T-cell (primary cell): ENCODE results near the gene TNRC6A. TPM values are rescaled to one million over a fixed set of nuclear protein-coding genes. Genes with fewer than 3 reads are reported as not detected.
"Not testable (repeated sequence)": the region's sequence is repeated elsewhere in the genome, so short reads cannot be mapped to it uniquely, and the experiment has no call there.

Experiments used
- ATAC-seq, 4 experiments: fragments of 200-7000 bp in 3 of 4; fragments of 150-1000 bp in 1 of 4; cut with Tn5 transposase; replicated peaks in 1 of 4; 1 replicate in 3 of 4; 2 replicates in 1 of 4; pipeline ENCODE4 v1.10.0; 2021; ENCODE audit warnings: moderate library complexity in 3 of 4, mild to moderate bottlenecking in 2 of 4, moderate number of reproducible peaks in 1 of 4
- CTCF ChIA-PET, 2 donors: fragments of 300-600 bp; sonication (Branson Sonifier 250); formaldehyde crosslinking; loops; one replicate each; lab custom pipeline; 2022; ENCODE audit warnings: antibody characterized with exemption in 2 of 2; lab: Charles Lee
- POLR2A ChIA-PET, 2 donors: fragments of 300-600 bp; sonication (Branson Sonifier 250); formaldehyde crosslinking; loops; one replicate each; lab custom pipeline; 2022; ENCODE audit warnings: antibody characterized with exemption in 2 of 2; lab: Charles Lee
- DNase-seq, 35 experiments: peaks; one replicate each; pipeline versions ENCODE4 v3.0.0 to v3.0.0-alpha.2; 2013 to 2023
- H3K27ac ChIP-seq: one replicate; pipeline ENCODE4 v1.5.1; 2013; ENCODE audit warnings: low read length
- H3K27me3 ChIP-seq, 2 experiments: replicated peaks in 1 of 2; 1 replicate in 1 of 2; 2 replicates in 1 of 2; pipeline versions ENCODE4 v1.6.1 to v1.7.0; 2013; ENCODE audit warnings: low read length in 1 of 2, mixed read lengths in 1 of 2; ENCODE audit not compliant: control insufficient read depth in 2 of 2, insufficient read depth in 2 of 2; ENCODE audit errors: extremely low read depth in 1 of 2
- H3K36me3 ChIP-seq, 2 donors: 1 replicate in 1 of 2; 2 replicates in 1 of 2; pipeline versions ENCODE4 v1.6.1 to v1.7.0; 2013; ENCODE audit warnings: low read length in 1 of 2; ENCODE audit not compliant: control insufficient read depth in 2 of 2, insufficient read depth in 1 of 2; ENCODE audit errors: extremely low read depth in 1 of 2
- H3K4me1 ChIP-seq, 2 experiments: 1 replicate in 1 of 2; 2 replicates in 1 of 2; pipeline versions ENCODE4 v1.6.1 to v1.7.0; 2013; ENCODE audit warnings: low read length in 2 of 2, mixed read lengths in 1 of 2; ENCODE audit not compliant: insufficient read depth in 2 of 2, control insufficient read depth in 1 of 2; ENCODE audit errors: extremely low read depth in 1 of 2
- H3K4me3 ChIP-seq, 2 donors: 1 replicate in 1 of 2; 2 replicates in 1 of 2; pipeline versions ENCODE4 v1.5.1 to v1.7.0; 2013; ENCODE audit warnings: mild to moderate bottlenecking in 2 of 2, low read length in 1 of 2, moderate library complexity in 1 of 2; ENCODE audit not compliant: control insufficient read depth in 1 of 2; ENCODE audit errors: extremely low read depth in 1 of 2
- H3K9me3 ChIP-seq: 2 replicates; pipeline ENCODE4 v1.7.0; 2013
- H3K27ac Mint-ChIP-seq, 2 donors: one replicate each; pipeline ENCODE4 v1.8.0; 2020 to 2021; ENCODE audit warnings: mild to moderate bottlenecking in 2 of 2, mixed read lengths in 2 of 2
- H3K27me3 Mint-ChIP-seq, 2 donors: one replicate each; pipeline ENCODE4 v1.8.0; 2021 to 2022; ENCODE audit warnings: mixed read lengths in 2 of 2
- H3K36me3 Mint-ChIP-seq: one replicate; pipeline ENCODE4 v1.8.0; 2021; ENCODE audit warnings: mixed read lengths
- H3K4me1 Mint-ChIP-seq, 3 donors: one replicate each; pipeline ENCODE4 v1.8.0; 2020 to 2022; ENCODE audit warnings: mixed read lengths in 3 of 3, mild to moderate bottlenecking in 1 of 3
- H3K4me3 Mint-ChIP-seq, 3 donors: one replicate each; pipeline ENCODE4 v1.8.0; 2020 to 2022; ENCODE audit warnings: mild to moderate bottlenecking in 3 of 3, mixed read lengths in 3 of 3, moderate library complexity in 3 of 3
- H3K9me3 Mint-ChIP-seq, 3 donors: one replicate each; pipeline ENCODE4 v1.8.0; 2020 to 2022; ENCODE audit warnings: mixed read lengths in 3 of 3
- WGBS: methylation state at CpG from one replicate; pipeline ENCODE4 v1.1.5; 2013; ENCODE audit warnings: missing lambda C conversion rate; ENCODE audit not compliant: insufficient coverage; 5-methylcytosine and 5-hydroxymethylcytosine counted together
- total RNA-seq, 35 experiments: library from RNA in 6 of 35; stranded (reverse) in 6 of 35; fragments of 120-200 nt in 1 of 35; gene quantifications; one replicate each; pipeline versions ENCODE4 v1.2.1 to v1.2.4 and lab custom pipeline; 2013 to 2026

TNRC6A gene
- total RNA-seq, 5 donors from 2014 or later (not counting 1 experiment from before 2014, with no cell fraction given): 74.7 to 79.4 (median 77.9) TPM

DNA sequence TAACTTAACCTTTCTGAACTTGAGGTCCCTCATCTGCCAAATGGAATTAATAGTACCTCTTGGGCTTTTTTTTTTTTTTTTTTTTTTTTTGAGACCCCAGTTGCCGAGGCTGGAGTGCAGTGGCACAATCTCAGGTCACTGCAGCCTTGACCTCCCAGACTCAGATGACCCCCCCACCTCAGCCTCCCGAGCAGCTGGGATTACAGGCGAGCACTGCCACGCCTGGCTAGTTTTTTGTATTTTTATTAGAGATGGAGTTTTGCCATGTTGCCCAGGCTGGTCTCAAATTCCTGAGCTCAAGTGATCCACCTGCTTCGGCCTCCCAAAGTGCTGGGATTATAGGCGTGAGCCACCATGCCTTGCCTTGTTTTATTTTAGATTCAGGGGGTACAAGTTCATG is 83.4 kb downstream of the TNRC6A start:
- H3K27me3 ChIP-seq, H3K27ac ChIP-seq, H3K27ac Mint-ChIP-seq, H3K9me3 ChIP-seq, H3K9me3 Mint-ChIP-seq, CTCF ChIA-PET, ATAC-seq, H3K4me1 ChIP-seq, H3K4me3 ChIP-seq, H3K4me1 Mint-ChIP-seq, H3K27me3 Mint-ChIP-seq, H3K4me3 Mint-ChIP-seq, DNase-seq: not testable (repeated sequence)
- POLR2A ChIA-PET: interaction anchor here (0.6 to 0.7 kb wide), 3 partner anchors 38 to 429 kb away, joined by 4 to 15 read pairs (median 11); no protein-coding TSS in a partner anchor
- peaks cover 3 to 88% of the 10 kb centered on the region in 2 donors for H3K36me3 ChIP-seq
- 100% methylated on average over 2 of the region's 6 CpGs for WGBS
- peaks cover 55% of the 10 kb centered on the region for H3K36me3 Mint-ChIP-seq

DNA sequence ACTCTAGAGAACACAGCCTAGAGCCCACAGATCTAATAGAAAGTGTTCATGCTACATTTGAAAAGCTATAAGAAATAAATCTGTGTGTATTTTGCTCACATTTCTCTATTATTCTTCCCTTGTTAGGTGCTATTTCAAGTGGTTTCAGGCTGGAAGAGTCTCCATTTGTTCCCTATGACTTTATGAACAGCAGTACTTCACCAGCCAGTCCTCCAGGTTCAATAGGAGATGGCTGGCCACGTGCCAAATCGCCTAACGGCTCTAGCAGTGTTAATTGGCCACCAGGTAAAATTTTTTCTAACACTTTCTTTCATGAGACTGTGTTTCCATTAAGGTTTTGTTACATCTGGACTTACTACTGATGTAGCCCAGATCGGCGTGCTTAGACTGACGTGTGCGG is 85.6 kb downstream of the TNRC6A start:
- DNase-seq (no peak), ATAC-seq (no peak)
- H3K27ac ChIP-seq: no peak overlapping the region
- no peaks in the 10 kb centered on the region for H3K4me1 ChIP-seq
- H3K4me3 ChIP-seq: no peak overlapping the region
- H3K27ac Mint-ChIP-seq: no peak overlapping the region
- ChIA-PET CTCF (no interaction called here), POLR2A (no interaction called here)
- H3K4me3 Mint-ChIP-seq: no peak overlapping the region
- WGBS: 100% methylated on average over 4 of the region's 7 CpGs
- H3K9me3 Mint-ChIP-seq: no peaks in the 10 kb centered on the region
- H3K27me3 ChIP-seq: no peaks in the 10 kb centered on the region
- H3K36me3 Mint-ChIP-seq: peaks cover 64% of the 10 kb centered on the region
- no peaks in the 10 kb centered on the region for H3K27me3 Mint-ChIP-seq
- H3K9me3 ChIP-seq: no peaks in the 10 kb centered on the region
- H3K4me1 Mint-ChIP-seq: no peaks in the 10 kb centered on the region
- H3K36me3 ChIP-seq: peaks cover 6 to 92% of the 10 kb centered on the region in 2 donors

DNA sequence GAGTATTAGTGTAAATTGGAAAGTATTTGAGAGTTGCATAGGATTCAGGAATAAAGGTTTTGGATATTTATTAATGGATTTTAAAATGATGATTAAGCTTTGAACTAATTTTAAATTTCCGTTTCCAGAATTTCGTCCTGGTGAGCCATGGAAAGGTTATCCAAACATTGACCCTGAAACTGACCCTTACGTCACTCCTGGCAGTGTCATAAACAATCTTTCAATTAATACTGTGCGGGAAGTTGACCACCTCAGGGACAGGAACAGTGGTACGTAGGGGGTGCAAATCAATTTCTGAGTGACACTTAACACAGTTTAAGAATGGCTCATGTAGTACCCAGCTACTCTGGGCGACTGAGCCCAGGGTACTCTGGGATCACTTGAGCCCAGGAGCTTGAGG is 87.2 kb downstream of the TNRC6A start:
- POLR2A ChIA-PET: interaction anchor here (0.6 kb wide), 2 partner anchors 730 to 1081 kb away, joined by 3 read pairs; no protein-coding TSS in a partner anchor
- H3K27ac Mint-ChIP-seq: no peak overlapping the region
- no peaks in the 10 kb centered on the region for H3K27me3 ChIP-seq
- H3K27ac ChIP-seq: no peak overlapping the region
- H3K9me3 Mint-ChIP-seq: no peaks in the 10 kb centered on the region
- H3K4me1 Mint-ChIP-seq: no peaks in the 10 kb centered on the region
- no peaks in the 10 kb centered on the region for H3K27me3 Mint-ChIP-seq
- H3K4me3 ChIP-seq: no peak overlapping the region
- CTCF ChIA-PET: no interaction called here
- no peaks in the 10 kb centered on the region for H3K9me3 ChIP-seq
- no peaks in the 10 kb centered on the region for H3K4me1 ChIP-seq
- 93% methylated on average over 6 of the region's 6 CpGs for WGBS
- no peak for DNase-seq
- H3K36me3 Mint-ChIP-seq: peaks cover 62% of the 10 kb centered on the region
- no peak overlapping the region for H3K4me3 Mint-ChIP-seq
- H3K36me3 ChIP-seq: peaks cover 6 to 92% of the 10 kb centered on the region in 2 donors
- no peak for ATAC-seq

DNA sequence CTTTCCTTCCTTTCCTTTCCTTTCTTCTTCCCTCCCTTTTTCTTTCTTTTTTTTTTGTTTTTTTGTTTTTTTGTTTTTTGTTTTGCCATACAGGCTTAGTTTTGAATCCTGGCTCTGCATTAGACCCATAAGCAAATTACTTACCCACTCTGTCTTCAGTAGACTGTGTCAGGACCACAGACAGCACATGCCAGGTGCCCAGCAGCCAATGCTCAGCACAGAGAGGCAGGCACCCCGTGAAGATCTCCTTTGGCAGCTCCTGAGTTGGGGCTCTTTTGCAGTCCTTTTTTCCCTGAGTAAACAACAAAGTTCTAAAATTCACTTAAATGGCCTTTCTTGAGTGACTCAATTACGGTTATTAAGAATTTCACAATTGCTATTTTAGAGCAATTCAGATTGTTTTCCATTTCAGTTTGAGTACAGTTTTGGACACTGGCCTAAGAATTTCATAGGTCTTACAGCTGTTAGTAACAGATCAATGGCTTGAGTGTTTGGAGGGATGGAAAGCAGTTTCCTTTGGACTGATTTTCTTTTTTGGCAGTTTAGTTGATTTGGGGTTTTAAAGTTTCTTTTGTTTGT is 90.1 kb downstream of the TNRC6A start:
- WGBS: 88% methylated on average over 1 of the region's 2 CpGs
- no peaks in the 10 kb centered on the region for H3K9me3 Mint-ChIP-seq
- no peaks in the 10 kb centered on the region for H3K4me1 Mint-ChIP-seq
- H3K27me3 Mint-ChIP-seq: no peaks in the 10 kb centered on the region
- H3K9me3 ChIP-seq: no peaks in the 10 kb centered on the region
- no peak for ATAC-seq
- POLR2A ChIA-PET: no interaction called here
- H3K36me3 ChIP-seq: peaks cover 6 to 96% of the 10 kb centered on the region in 2 donors
- CTCF ChIA-PET: no interaction called here
- no peaks in the 10 kb centered on the region for H3K27me3 ChIP-seq
- H3K27ac Mint-ChIP-seq: no peak overlapping the region
- H3K36me3 Mint-ChIP-seq: peaks cover 73% of the 10 kb centered on the region
- H3K4me3 Mint-ChIP-seq: no peak overlapping the region
- no peak for DNase-seq
- H3K4me3 ChIP-seq: no peak overlapping the region
- H3K27ac ChIP-seq: no peak overlapping the region
- no peaks in the 10 kb centered on the region for H3K4me1 ChIP-seq

DNA sequence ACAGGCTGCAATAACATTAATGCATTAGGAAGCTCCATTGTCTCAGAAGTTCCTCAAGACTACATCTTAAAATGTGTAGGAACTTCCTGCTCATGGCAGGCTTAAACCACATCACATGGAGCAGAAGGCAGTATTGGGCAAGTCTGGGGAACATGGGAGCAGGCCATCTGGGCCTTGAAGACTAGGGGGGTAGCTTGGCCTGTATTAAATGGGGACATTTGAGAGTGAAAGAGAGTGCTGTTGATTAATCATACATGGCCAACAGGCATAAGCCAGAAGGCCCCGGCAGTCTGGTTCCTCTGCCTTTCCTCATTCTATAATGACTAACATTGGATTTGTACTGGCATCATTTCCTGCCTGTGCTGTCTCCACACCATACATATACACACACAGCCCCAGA is 91.1 kb downstream of the TNRC6A start:
- H3K9me3 ChIP-seq: no peaks in the 10 kb centered on the region
- no peak for ATAC-seq
- ChIA-PET CTCF (no interaction called here), POLR2A (no interaction called here)
- Mint-ChIP-seq H3K36me3 (peaks cover 67% of the 10 kb centered on the region), H3K4me3 (no peak overlapping the region), H3K9me3 (no peaks in the 10 kb centered on the region), H3K4me1 (no peaks in the 10 kb centered on the region), H3K27ac (no peak overlapping the region), H3K27me3 (no peaks in the 10 kb centered on the region)
- H3K4me3 ChIP-seq: no peak overlapping the region
- H3K27ac ChIP-seq: no peak overlapping the region
- H3K27me3 ChIP-seq: no peaks in the 10 kb centered on the region
- no peak for DNase-seq
- H3K4me1 ChIP-seq: no peaks in the 10 kb centered on the region
- H3K36me3 ChIP-seq: peaks cover 6 to 88% of the 10 kb centered on the region in 2 donors
- WGBS: 100% methylated on average over 1 of the region's 1 CpG

DNA sequence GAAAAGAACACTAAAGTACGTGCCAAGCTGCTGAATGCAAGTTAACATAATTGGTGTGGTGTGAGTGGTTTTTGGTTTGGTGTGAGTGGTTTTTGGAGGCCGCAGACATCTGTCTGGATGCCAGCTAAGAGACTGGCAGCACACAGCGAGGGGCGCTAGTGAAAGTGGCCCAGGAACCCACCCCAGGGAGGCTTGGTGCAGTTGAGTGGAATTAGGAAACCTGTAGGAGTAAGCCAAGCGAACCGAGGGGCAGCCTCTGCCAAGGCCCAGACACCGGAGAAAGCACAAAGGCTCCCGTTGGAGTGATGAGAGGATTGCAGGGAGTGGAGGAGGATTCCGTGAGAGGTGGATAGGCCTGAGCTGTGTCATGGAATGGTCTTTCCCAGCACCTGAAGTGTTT is 91.7 kb downstream of the TNRC6A start:
- no peaks in the 10 kb centered on the region for H3K4me1 Mint-ChIP-seq
- DNase-seq: no peak
- H3K36me3 Mint-ChIP-seq: peaks cover 73% of the 10 kb centered on the region
- no peak overlapping the region for H3K4me3 ChIP-seq
- no peaks in the 10 kb centered on the region for H3K27me3 Mint-ChIP-seq
- H3K9me3 ChIP-seq: no peaks in the 10 kb centered on the region
- H3K27ac Mint-ChIP-seq: peak overlapping the region; percentile 22 to 24
- POLR2A ChIA-PET: no interaction called here
- H3K9me3 Mint-ChIP-seq: no peaks in the 10 kb centered on the region
- peak overlapping the region in 1 of 3 donors; percentile 21 for H3K4me3 Mint-ChIP-seq
- no peaks in the 10 kb centered on the region for H3K27me3 ChIP-seq
- CTCF ChIA-PET: no interaction called here
- H3K27ac ChIP-seq: no peak overlapping the region
- H3K4me1 ChIP-seq: no peaks in the 10 kb centered on the region
- 97% methylated on average over 9 of the region's 9 CpGs for WGBS
- ATAC-seq: no peak
- peaks cover 10 to 88% of the 10 kb centered on the region in 2 donors for H3K36me3 ChIP-seq
